ENCODE measurements around the gene OASL.
A peak's percentile ranks its signal among the peaks of the same experiment; 100 is the strongest.

OASL gene

GRCh38 chr12:121021754-121022153 lies 17.3 kb downstream of the OASL start:
- Histone ChIP-seq H3K23ac (ENCODE audit: low read length in 2 of 2) (no peak overlapping the region), H2AK5ac (ENCODE audit: low read length, severe bottlenecking) (no peak overlapping the region), H3K27ac (ENCODE audit: low read length, poor library complexity, severe bottlenecking) (no peak overlapping the region), H2AFZ (ENCODE audit: low read depth, low read length) (no peak overlapping the region), H2BK5ac (ENCODE audit: low read depth, low read length, poor library complexity, severe bottlenecking) (no peak overlapping the region), H3K27me3 (ENCODE audit: control insufficient read depth in 1 of 2, insufficient read depth in 1 of 2, low read length in 2 of 2) (peaks cover 0 to 27% of the 10 kb centered on the region in 2 experiments), H3K9ac (ENCODE audit: low read length) (no peak overlapping the region), H3K79me1 (replicated peaks; ENCODE audit: low read length, poor library complexity, severe bottlenecking) (no peaks in the 10 kb centered on the region), H2BK120ac (ENCODE audit: low read depth, low read length) (no peak overlapping the region), H4K8ac (ENCODE audit: low read length) (no peak overlapping the region), H3K36me3 (ENCODE audit: control insufficient read depth in 1 of 2, insufficient read depth in 2 of 2, low read depth in 1 of 2, low read length in 2 of 2) (no peaks in the 10 kb centered on the region), H4K91ac (ENCODE audit: low read length) (no peak overlapping the region), H3K4me3 (ENCODE audit: insufficient read depth in 1 of 2, low read depth in 1 of 2, low read length in 2 of 2) (no peak overlapping the region), H3K9me3 (ENCODE audit: control insufficient read depth, low read length) (no peaks in the 10 kb centered on the region), H3K4ac (ENCODE audit: low read depth in 1 of 2, low read length in 2 of 2) (no peak overlapping the region), H2BK12ac (ENCODE audit: low read length in 2 of 2) (no peak overlapping the region), H2BK15ac (ENCODE audit: low read depth, poor library complexity, severe bottlenecking) (no peak overlapping the region), H3K4me2 (ENCODE audit: low read length, poor library complexity, severe bottlenecking) (no peak overlapping the region), H3K4me1 (ENCODE audit: control insufficient read depth, insufficient read depth, low read depth, low read length) (no peaks in the 10 kb centered on the region), H3K14ac (ENCODE audit: low read length in 2 of 2) (no peak overlapping the region), H3K18ac (ENCODE audit: low read depth in 1 of 2, low read length in 2 of 2) (no peak overlapping the region)
- 93% methylated on average over 4 of the region's 6 CpGs for WGBS
- no peak for DNase-seq

DNA sequence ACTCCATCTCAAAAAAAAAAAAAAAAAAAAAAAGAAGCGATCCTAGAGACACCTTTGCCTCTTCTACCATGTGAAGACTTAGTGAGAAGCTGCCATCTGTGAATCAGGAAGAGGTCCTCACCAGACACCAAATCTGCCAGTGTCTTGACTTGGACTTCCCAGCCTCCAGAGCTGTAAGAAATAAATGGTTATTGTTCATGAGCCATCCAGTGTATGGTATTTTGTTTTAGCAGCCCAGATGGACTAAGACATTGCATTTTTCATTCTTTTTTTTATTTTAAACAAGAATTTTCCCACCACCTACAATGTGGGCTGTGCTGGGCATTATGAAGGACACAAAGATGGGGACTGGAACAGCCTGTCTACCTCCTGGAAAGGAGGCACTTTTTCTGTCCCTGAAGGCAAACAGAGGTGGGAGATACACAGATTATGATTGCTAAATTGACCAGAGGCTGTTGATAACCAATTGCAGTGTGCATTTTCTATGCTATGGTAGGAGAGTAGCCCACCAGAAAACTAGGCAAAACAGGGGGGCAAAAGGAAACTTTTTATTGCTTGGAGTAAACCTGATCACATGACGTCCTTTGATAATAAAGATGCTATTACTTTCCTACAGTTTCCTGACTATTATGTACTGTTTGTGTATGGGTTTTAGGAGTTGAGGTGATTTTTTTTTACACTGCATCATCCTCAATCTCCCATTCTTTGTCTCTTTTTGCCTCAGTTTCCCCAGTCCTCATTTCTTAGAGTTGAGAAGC lies 20.0 kb downstream of the OASL start:
- Histone ChIP-seq H2BK120ac (ENCODE audit: low read depth, low read length) (no peak overlapping the region), H2BK15ac (ENCODE audit: low read depth, poor library complexity, severe bottlenecking) (no peak overlapping the region), H3K36me3 (ENCODE audit: control insufficient read depth in 1 of 2, insufficient read depth in 2 of 2, low read depth in 1 of 2, low read length in 2 of 2) (no peaks in the 10 kb centered on the region), H3K27me3 (ENCODE audit: control insufficient read depth in 1 of 2, insufficient read depth in 1 of 2, low read length in 2 of 2) (peaks cover 0 to 25% of the 10 kb centered on the region in 2 experiments), H4K91ac (ENCODE audit: low read length) (no peak overlapping the region), H3K18ac (ENCODE audit: low read depth in 1 of 2, low read length in 2 of 2) (no peak overlapping the region), H3K4me3 (ENCODE audit: insufficient read depth in 1 of 2, low read depth in 1 of 2, low read length in 2 of 2) (no peak overlapping the region), H3K4me1 (ENCODE audit: control insufficient read depth, insufficient read depth, low read depth, low read length) (no peaks in the 10 kb centered on the region), H3K4me2 (ENCODE audit: low read length, poor library complexity, severe bottlenecking) (no peak overlapping the region), H3K9ac (ENCODE audit: low read length) (no peak overlapping the region), H3K27ac (ENCODE audit: low read length, poor library complexity, severe bottlenecking) (no peak overlapping the region), H2BK5ac (ENCODE audit: low read depth, low read length, poor library complexity, severe bottlenecking) (no peak overlapping the region), H3K4ac (ENCODE audit: low read depth in 1 of 2, low read length in 2 of 2) (no peak overlapping the region), H3K79me1 (replicated peaks; ENCODE audit: low read length, poor library complexity, severe bottlenecking) (peaks cover 12% of the 10 kb centered on the region), H2BK12ac (ENCODE audit: low read length in 2 of 2) (no peak overlapping the region), H3K23ac (ENCODE audit: low read length in 2 of 2) (no peak overlapping the region), H3K14ac (ENCODE audit: low read length in 2 of 2) (no peak overlapping the region), H2AK5ac (ENCODE audit: low read length, severe bottlenecking) (no peak overlapping the region), H2AFZ (ENCODE audit: low read depth, low read length) (no peak overlapping the region), H3K9me3 (ENCODE audit: control insufficient read depth, low read length) (no peaks in the 10 kb centered on the region), H4K8ac (ENCODE audit: low read length) (no peak overlapping the region)
- DNase-seq: no peak
- WGBS: no CpG with 5 or more reads among the region's 2 CpGs

GRCh38 chr12:121017966-121018491 lies 21.0 kb downstream of the OASL start:
- Histone ChIP-seq H3K4me2 (ENCODE audit: low read length, poor library complexity, severe bottlenecking) (no peak overlapping the region), H3K9me3 (ENCODE audit: control insufficient read depth, low read length) (no peaks in the 10 kb centered on the region), H2BK15ac (ENCODE audit: low read depth, poor library complexity, severe bottlenecking) (no peak overlapping the region), H3K14ac (ENCODE audit: low read length in 2 of 2) (no peak overlapping the region), H3K36me3 (ENCODE audit: control insufficient read depth in 1 of 2, insufficient read depth in 2 of 2, low read depth in 1 of 2, low read length in 2 of 2) (peaks cover 0 to 3% of the 10 kb centered on the region in 2 experiments), H3K79me1 (replicated peaks; ENCODE audit: low read length, poor library complexity, severe bottlenecking) (peaks cover 14% of the 10 kb centered on the region), H3K23ac (ENCODE audit: low read length in 2 of 2) (no peak overlapping the region), H2BK120ac (ENCODE audit: low read depth, low read length) (no peak overlapping the region), H3K27ac (ENCODE audit: low read length, poor library complexity, severe bottlenecking) (no peak overlapping the region), H3K4me1 (ENCODE audit: control insufficient read depth, insufficient read depth, low read depth, low read length) (no peaks in the 10 kb centered on the region), H2BK5ac (ENCODE audit: low read depth, low read length, poor library complexity, severe bottlenecking) (no peak overlapping the region), H3K9ac (ENCODE audit: low read length) (no peak overlapping the region), H3K27me3 (ENCODE audit: control insufficient read depth in 1 of 2, insufficient read depth in 1 of 2, low read length in 2 of 2) (peaks cover 0 to 25% of the 10 kb centered on the region in 2 experiments), H3K4ac (ENCODE audit: low read depth in 1 of 2, low read length in 2 of 2) (no peak overlapping the region), H4K8ac (ENCODE audit: low read length) (no peak overlapping the region), H2AFZ (ENCODE audit: low read depth, low read length) (no peak overlapping the region), H2AK5ac (ENCODE audit: low read length, severe bottlenecking) (no peak overlapping the region), H3K18ac (ENCODE audit: low read depth in 1 of 2, low read length in 2 of 2) (no peak overlapping the region), H4K91ac (ENCODE audit: low read length) (no peak overlapping the region), H2BK12ac (ENCODE audit: low read length in 2 of 2) (no peak overlapping the region), H3K4me3 (ENCODE audit: insufficient read depth in 1 of 2, low read depth in 1 of 2, low read length in 2 of 2) (no peak overlapping the region)
- 86% methylated on average over 15 of the region's 15 CpGs for WGBS
- DNase-seq: no peak

DNA sequence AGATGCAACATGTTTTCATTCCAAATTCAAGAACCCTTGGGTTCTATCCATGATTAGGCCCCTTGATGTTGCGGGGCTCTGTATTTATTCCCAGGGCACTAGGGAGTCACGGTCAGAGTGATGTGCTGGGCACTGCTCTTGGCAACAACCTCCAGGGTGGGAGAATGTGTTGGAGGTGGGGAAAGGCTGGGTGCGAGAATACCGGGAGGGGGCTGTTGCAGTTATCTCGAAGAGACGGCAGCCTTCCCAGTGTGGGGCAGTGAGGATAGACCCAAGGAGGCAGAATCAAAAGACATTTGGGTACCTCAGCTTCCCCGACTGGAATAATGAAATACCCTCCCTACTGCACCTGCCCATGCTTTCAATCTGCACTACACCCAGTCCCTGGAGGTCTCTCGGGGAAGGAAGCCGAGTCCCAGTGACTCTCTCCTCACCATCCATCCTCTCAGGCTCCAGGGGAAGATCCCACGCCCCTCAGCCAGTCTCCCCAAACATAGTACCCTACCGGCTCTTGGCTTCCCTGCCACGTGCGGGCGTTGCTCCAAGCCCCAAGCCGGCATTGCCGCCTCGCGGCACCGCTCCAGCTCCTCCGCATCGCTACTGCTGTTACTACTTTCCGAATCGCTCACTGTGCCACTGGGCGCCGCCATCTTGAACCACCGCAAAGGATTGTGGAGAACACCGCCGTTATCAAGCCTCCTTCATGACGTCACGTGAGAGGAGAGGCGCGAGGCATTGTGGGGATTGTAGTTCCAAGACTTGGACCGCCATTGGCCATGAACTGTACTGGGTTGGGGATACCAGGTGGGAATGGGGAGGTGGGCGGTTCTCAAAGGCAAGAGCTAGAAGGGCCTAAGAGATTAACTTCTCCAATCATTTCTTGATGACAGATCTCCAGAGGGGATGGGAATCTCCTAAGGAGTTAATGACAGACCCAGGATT lies 22.9 kb downstream of the OASL start, which contains the start of gene C12orf43:
Gene C12orf43, minus strand, starts transcription at position 663 of the 942 bp plus-strand sequence. Its CDS starts 13 bp downstream, at position 650.
- H3K18ac ChIP-seq (ENCODE audit: low read depth in 1 of 2, low read length in 2 of 2): peak within 1 kb of the TSS; percentile 28 to 72
- no peak within 1 kb of the TSS for H2BK5ac ChIP-seq (ENCODE audit: low read depth, low read length, poor library complexity, severe bottlenecking)
- no peak within 1 kb of the TSS for H2AK5ac ChIP-seq (ENCODE audit: low read length, severe bottlenecking)
- peak within 1 kb of the TSS in 1 of 2 experiments; percentile 26 for H3K23ac ChIP-seq (ENCODE audit: low read length in 2 of 2)
- peaks cover 0 to 19% of the 10 kb centered on the region in 2 experiments for H3K27me3 ChIP-seq (ENCODE audit: control insufficient read depth in 1 of 2, insufficient read depth in 1 of 2, low read length in 2 of 2)
- peak within 1 kb of the TSS; percentile 72 for H3K4me2 ChIP-seq (ENCODE audit: low read length, poor library complexity, severe bottlenecking)
- peak within 1 kb of the TSS; percentile 92 to 98 for H3K4me3 ChIP-seq (ENCODE audit: insufficient read depth in 1 of 2, low read depth in 1 of 2, low read length in 2 of 2)
- peak within 1 kb of the TSS; percentile 78 for H2AFZ ChIP-seq (ENCODE audit: low read depth, low read length)
- H2BK12ac ChIP-seq (ENCODE audit: low read length in 2 of 2): no peak within 1 kb of the TSS
- peaks cover 6 to 16% of the 10 kb centered on the region in 2 experiments for H3K36me3 ChIP-seq (ENCODE audit: control insufficient read depth in 1 of 2, insufficient read depth in 2 of 2, low read depth in 1 of 2, low read length in 2 of 2)
- no peak within 1 kb of the TSS for H3K14ac ChIP-seq (ENCODE audit: low read length in 2 of 2)
- peaks cover 24% of the 10 kb centered on the region for H3K79me1 ChIP-seq (replicated peaks; ENCODE audit: low read length, poor library complexity, severe bottlenecking)
- H4K8ac ChIP-seq (ENCODE audit: low read length): peak within 1 kb of the TSS; percentile 89
- H2BK120ac ChIP-seq (ENCODE audit: low read depth, low read length): no peak within 1 kb of the TSS
- H2BK15ac ChIP-seq (ENCODE audit: low read depth, poor library complexity, severe bottlenecking): no peak within 1 kb of the TSS
- peak within 1 kb of the TSS; percentile 65 for H3K27ac ChIP-seq (ENCODE audit: low read length, poor library complexity, severe bottlenecking)
- H3K4me1 ChIP-seq (ENCODE audit: control insufficient read depth, insufficient read depth, low read depth, low read length): no peaks in the 10 kb centered on the region
- H4K91ac ChIP-seq (ENCODE audit: low read length): peak within 1 kb of the TSS; percentile 8
- peak within 1 kb of the TSS; percentile 92 for H3K9ac ChIP-seq (ENCODE audit: low read length)
- H3K4ac ChIP-seq (ENCODE audit: low read depth in 1 of 2, low read length in 2 of 2): peak within 1 kb of the TSS; percentile 4 to 59
- WGBS: 1% methylated on average over 33 of the region's 34 CpGs
- DNase-seq: peak; percentile 93
- no peaks in the 10 kb centered on the region for H3K9me3 ChIP-seq (ENCODE audit: control insufficient read depth, low read length)

Data from mesenchymal stem cell (in vitro differentiated cells and primary cell).